HG03521 (cell line): ENCODE measurements around the gene ART1.
"Not testable (repeated sequence)": the region's sequence is repeated elsewhere in the genome, so short reads cannot be mapped to it uniquely, and the experiment has no call there.

Experiments used
- ATAC-seq: cut with Tn5 transposase; IDR thresholded peaks from one replicate; pipeline ENCODE4 v1.9.1; 2021; ENCODE audit warnings: mild to moderate bottlenecking, moderate library complexity; ENCODE audit not compliant: unreplicated experiment

Gene ART1, protein sequence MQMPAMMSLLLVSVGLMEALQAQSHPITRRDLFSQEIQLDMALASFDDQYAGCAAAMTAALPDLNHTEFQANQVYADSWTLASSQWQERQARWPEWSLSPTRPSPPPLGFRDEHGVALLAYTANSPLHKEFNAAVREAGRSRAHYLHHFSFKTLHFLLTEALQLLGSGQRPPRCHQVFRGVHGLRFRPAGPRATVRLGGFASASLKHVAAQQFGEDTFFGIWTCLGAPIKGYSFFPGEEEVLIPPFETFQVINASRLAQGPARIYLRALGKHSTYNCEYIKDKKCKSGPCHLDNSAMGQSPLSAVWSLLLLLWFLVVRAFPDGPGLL

DNA sequence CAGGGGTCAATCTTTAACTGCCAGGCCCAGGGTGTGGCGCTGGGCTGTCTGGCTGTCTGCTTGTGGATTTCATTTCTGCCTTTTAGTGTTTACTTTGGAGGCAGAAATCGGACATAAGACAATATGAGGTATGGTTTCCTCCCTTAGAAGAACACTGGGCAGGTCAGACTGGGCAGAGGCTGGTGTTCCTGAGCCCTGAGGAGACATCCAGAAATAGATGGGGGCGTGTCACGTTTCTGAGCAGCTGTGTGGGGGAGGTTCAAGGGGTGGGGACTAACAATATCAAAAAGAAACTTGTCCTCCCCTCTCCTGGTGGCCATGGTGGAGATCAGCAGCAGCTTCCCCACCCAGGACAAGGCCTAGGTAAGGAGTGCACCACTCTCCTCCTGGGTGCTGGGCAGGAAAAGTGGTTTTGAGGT lies at the start of gene ART1:
Gene ART1, plus strand, starts transcription at position 312 of the 419 bp plus-strand sequence. CDS start 14,086 bp downstream, outside the sequence.
- ATAC-seq: no peak

DNA sequence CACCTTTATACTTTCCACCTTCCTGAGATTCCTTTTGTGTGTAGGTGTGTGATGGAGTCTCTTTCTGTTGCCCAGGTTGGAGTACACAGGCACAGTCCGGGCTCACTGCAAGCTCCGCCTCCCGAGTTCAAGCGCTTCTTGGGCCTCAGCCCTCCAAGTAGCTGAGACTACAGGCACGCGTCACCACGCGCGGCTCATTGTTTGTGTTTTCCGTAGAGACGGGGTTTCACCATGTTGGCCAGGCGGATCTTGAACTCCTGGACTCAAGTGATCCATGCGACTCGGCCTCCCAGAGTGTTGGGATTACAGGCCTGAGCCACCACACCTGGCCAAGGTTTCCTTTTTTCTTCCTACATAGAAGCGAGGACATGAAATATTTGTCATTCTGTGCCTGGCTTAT lies 47.2 kb upstream of the ART1 start:
- ATAC-seq: not testable (repeated sequence)

DNA sequence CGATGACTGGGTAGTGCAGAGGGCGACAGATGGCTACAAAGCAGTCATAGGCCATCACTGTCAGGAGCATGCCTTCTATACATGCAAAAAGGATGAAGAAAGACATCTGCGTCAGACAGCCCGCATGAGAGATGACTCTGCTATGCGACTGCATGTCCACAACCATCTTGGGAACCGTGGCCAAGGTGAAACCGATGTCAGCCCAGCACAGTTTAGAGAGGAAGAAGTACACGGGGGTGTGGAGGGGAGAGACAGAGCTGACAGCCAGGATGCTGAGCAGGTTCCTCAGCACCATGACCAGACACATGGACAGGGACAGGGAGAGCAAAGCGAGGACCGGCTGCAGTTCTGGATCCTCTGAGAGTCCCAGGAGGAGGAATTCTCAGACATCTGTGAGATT lies 44.7 kb upstream of the ART1 start:
- not testable (repeated sequence) for ATAC-seq

DNA sequence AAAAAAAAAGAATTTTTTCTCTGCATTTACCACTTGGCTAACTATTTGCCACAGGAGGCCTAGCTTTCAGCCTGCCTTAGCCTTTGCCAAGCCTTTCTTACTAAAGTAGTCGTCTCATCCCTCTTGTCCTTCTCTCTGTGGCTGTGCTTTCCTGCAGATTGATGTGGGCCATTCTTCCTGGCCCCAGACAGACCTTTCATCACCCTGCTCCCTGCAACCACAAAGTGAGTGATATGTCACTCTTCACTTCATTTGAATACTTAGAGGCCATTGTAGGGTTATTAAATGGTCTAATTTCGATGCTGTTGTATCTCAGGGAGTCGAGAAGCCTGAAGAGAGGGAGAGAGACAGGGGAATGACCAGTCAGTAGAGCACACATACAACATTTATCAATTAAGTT lies 40.8 kb upstream of the ART1 start:
- ATAC-seq: no peak

DNA sequence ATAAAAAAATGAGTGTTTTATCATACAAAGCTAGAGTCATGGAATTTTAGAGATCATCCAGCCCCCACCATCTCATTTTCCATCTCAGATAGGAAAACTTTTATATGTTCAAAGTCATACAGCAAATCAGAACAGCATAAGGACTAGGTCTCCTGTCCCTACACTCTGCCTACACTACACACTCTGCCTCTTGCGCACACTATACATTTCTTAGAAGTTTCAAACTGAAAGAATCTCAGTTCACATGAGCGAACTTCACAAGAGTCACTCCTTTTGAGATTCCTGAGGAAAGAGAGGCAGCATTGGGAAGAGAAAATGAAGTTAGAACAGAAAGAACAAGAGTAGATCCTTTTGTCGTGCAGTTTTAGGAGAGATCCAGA lies 39.7 kb upstream of the ART1 start:
- no peak for ATAC-seq

DNA sequence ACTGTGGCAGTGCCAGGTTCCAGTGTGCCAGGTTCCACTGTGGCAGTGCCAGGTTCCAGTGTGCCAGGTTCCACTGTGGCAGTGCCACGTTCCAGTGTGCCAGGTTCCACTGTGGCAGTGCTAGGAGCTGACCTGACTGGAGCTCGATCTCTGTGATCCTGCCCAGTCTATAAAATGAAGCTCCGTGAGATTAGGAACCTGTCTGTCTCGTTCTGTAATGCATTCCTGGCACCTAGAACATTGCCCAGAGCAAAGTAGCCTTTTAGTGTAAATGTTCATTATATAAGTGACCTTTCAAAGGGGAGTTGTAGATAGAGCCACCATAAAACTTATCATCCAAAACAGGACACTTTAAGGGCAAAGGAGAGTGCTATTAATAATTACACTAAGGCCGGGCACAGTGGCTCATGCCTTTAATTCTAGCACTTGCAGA lies 39.1 kb upstream of the ART1 start:
- ATAC-seq: no peak

DNA sequence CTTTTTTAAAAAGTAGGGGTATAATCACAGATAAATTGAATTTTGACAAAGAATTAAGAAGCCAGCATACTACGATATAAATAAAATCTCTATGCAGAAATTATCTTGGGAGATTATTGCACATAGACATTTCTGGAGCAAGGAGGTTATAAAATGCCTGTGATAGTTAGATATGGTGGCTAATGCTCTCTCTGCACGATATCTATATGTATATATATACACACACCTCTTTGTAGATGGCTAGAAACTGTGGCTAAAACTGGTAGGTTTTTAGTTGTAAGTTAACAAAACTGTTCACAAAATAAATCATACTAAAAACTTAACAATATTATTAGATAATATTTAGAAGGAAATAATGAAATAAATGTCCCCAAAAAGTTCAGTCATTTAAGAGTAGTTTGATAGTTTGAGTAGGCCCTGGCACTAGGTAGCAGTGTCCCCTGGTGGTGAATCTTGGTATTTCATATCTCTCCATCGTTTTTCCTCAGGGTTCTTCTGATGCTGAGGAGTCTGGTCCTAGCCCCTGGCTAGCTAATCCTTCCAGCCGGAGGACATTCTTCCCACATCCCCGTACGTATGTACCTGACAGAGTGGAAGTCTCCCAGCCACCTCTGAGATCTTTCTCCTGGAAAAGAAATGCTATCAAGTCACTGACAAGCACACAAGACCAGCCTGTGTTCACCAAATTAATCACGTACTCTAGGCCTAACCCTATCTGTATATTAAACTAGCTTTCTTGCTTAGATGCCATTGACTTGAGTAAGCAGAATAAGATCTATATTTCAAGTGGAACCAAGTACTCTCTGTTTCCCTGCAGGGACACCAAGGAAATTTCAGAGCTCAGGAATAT lies 35.3 kb upstream of the ART1 start:
- no peak for ATAC-seq

DNA sequence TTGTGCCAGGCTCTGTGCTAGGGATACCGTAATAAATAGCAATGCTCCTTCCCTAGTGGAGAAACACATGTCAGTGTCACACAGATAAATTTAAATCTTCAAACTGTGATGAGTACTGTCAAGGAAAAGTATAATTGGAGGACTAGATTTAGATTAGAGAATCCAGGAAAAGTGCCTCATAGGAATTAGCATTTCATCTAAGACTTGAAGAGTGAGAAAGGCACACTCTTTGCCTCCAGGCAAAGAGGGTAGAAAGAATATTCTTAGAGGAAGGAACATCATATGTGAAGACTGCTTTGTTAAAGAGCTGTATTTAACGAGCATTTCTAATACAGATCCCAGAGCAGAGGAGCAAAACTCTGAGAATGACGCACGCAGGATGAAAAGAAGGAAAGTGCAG lies 34.1 kb upstream of the ART1 start:
- ATAC-seq: no peak

DNA sequence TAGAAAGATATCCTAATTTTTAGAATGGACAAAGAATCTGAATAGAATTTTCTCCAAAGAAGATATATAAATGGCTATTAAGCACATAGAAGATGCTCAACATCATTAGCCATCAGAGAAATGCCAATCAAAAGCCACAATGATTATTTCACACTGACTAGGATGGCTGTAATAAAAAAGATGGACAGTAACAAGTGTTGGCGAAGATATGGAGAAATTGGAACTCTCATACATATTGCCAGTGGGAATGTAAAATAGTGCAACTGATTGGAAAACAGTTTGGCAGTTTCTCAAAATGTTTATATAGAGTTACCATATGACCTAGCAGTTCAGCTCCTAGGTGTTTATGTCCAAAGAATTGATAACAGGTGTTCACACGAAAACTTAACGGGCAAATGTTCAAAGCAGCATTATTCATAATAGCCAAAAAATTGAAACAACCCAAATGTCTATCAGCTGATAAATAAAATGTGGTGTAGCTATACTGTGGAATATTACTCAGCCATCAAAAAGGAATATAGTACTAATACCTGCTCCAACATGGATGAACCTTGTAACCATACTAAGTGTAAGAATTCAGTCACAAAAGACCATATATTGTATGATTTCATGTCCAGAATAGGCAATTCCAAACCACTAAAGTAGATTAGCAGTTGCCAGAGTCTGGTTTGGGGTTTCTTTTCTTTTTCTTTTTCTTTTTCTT lies 32.8 kb upstream of the ART1 start:
- no peak for ATAC-seq

DNA sequence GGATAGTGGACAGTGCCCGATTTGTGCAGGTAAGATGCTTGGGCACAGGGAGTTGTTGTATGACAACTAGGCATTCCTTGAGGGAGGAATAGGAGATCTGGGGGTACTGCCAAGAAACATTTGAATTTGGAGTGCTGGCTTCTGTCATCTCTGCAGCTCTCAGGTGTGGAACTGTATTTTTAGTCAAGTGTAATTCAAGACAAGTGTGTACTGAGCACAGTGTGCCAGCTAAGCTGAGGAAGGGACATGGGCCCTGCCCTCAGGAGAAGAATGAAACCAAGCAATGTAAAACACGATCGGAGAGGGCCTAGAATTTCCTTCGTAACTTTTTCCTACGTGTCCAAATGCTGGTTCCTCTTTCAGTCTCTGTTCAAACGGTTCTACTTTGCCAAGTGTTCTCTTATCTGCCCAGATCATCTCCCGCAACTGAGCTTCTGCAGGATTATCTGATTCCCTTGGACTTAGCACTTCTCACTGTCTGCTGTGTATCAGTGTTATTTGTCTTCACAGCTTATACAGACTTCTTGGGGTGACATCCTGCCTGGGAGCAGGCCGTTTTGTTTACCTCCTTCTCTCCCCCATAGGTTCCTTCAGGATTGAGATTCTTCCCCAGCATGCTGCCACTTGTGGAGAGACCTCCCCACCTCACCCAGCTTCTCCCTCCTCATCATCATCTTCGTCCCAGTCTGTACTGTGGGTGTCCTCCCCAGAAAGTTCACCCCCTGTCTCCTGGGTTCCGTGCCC lies 30.8 kb upstream of the ART1 start:
- no peak for ATAC-seq

DNA sequence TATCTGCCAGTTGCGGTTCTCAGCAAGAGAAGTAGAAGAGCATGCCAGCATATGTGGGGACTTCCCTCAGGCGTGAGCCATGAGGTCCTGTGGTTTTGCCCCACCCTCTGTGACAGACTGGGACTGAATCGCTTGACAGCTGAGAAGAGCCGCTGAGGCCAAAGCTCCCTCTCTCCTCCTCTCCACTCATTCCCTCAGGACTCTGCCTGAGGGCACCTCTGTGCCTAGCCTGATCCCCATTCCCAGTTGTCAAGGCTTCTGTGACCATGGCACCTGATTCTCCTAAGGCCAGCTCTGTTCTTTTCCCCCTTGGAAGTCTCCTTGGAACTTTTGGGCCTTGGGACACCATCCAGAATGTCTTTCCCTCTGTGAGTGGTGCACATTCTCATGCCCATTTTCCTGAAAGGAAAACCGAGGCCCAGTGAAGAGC lies 30.2 kb upstream of the ART1 start:
- no peak for ATAC-seq

DNA sequence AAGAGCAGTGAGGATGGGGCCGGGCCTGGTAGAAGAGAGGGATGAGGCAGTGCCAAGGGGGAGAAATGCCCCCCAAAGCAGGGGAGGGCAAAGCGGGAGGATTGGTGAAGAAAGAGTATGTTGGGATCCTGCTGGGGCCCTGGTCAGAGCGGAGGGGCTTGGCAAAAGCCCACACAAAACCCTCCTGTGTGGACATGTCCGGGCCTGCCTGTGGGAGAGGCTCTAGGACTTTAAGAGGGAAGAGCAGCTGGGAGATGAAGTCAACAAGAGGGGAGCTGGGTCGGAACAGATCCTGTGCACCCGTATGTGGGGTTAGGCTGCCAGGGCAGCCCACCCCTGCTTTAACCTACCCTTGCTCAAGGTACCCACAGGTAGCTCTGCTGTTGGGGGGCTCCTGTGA lies 28.9 kb upstream of the ART1 start:
- no peak for ATAC-seq

DNA sequence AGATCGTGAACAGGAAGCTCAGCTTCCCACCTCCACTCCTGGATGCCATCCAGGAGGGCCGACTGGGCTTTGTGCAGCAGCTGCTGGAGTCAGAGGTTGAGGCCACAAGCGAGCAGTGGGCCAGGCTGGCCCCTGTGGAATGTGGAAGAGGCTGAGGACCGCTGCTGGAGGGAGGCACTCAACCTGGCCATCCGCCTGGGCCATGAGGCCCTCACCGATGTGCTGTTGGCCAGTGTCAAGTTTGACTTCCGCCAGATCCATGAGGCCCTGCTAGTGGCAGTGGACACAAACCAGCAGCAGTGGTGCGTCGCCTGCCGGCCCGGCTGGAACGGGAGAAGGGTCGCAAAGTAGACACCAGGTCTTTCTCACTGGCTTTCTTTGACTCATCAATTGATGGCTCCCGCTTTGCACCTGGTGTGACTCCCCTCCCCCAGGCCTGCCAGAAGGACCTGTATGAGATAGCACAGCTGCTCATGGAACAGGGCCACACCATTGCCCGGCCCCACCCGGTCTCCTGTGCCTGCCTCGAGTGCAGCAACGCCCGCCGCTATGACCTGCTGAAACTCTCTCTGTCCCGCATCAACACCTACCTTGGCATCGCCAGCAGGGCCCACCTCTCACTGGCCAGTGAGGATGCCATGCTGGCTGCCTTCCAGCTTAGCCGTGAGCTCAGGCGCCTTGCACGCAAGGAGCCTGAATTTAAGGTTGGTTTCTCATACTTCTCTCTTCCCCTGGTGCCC lies 28.0 kb upstream of the ART1 start:
- ATAC-seq: no peak

DNA sequence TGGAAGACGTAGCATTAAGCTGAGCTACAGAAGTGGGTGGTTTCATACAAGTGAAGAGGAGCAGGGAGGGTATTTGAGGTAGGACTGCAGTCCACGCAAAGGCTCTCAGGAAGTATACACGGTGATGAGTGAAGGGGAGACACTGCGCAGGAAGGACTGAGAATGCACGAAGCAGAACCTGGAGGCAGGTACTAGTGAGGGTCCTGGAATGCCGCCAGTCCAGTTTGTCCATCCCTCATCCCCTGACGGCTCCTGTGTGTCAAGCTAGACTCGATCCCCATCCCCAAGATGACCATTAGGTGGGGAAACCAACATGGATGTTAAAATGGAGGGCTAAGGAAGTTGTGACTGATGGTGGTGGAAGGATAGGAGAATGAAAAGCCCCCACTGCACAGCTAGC lies 26.9 kb upstream of the ART1 start:
- no peak for ATAC-seq

DNA sequence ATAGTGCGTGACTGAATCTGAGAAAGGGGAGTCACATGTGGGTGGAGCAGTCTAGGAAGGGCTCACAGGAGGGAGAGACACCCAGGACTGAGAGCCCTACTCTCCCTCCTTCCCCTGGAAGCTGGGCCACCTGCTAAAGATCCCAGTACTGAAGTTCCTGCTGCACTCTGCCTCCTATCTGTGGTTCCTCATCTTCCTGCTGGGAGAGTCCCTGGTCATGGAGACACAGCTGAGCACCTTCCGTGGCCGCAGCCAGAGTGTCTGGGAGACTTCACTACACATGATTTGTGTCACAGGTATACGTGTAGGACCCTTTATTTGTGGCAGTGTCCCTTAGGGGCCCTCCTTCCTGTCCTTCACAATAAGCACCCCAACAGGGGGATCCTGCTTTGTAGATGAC lies 22.4 kb upstream of the ART1 start:
- ATAC-seq: no peak

DNA sequence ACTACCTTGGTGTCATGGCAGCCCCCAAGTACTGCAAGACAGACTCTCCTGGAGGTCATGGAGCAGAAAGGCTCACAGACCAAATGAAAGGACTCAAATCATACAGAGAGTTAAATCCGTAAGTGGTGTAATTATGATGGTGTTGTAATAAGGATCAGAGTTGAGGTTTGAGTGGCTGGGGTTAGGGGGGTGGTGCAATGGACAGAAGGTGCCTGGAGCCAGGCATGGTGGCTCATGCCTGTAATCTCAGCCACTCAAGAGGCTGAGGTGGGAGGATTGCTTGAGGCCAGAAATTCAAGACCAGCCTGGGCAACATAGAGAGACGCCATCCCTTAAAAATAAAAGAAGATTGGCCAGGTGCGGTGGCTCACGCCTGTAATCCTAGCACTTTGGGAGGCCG lies 21.8 kb upstream of the ART1 start:
- ATAC-seq: no peak

DNA sequence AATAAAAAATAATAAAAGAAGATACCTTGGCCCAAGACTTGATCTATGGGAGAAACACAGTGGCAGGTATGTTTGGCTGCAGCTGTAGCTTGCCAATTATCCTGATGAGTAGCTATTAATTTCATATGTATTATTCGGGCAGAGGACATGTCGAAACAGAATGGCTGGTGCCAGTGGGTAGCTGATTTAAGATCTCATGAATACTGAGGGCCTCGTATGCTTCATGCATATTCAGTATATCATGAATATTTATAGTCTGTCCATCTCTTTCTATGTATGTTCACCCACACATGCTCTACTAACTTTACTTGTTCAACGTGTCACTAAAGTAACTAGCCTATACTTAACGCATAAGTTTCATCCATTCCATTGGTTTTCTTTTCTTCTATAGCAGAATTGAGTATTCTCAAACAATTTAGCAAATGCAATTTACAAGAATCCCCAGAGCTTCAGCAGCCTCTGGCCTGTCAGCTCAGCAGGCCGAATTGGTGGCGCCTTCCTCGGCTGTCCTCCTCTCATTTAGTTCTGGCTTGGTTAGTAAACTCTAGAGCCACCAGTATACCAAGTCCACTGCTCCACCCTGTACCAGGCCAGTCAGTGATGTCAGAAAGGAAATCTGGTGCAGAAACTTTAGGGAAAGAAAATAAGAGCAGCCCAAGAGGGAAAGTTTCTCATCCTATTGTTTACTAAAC lies 21.0 kb upstream of the ART1 start:
- ATAC-seq: no peak

DNA sequence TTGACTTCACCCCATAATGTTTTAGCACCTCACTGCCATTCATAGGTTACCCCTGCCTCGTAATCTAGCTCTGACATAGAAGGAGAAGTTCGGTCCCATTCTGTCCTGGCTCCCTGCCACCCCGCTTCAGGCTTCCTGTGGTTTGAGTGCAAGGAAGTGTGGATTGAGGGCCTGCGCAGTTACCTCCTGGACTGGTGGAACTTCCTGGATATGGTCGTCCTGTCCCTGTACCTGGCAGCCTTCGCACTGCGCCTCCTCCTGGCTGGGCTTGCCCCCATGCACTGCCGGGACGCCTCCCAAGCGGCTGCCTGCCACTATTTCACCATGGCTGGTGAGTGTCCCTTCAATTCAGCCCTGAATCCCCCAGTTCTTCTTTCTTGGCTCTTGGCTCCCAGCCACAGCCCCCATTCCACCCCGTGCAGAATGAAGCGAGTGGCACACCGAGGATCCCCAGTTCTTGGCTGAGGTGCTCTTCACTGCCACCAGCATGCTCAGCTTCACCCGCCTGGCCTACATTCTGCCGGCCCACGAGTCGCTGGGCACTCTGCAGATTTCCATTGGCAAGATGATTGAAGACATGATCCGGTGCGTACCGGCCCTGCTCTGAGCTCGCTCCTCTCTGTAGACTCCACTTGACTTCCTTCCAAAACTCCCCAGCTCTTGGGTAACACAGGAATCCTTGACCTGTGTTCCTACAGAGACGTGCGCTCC lies 18.5 kb upstream of the ART1 start:
- no peak for ATAC-seq

DNA sequence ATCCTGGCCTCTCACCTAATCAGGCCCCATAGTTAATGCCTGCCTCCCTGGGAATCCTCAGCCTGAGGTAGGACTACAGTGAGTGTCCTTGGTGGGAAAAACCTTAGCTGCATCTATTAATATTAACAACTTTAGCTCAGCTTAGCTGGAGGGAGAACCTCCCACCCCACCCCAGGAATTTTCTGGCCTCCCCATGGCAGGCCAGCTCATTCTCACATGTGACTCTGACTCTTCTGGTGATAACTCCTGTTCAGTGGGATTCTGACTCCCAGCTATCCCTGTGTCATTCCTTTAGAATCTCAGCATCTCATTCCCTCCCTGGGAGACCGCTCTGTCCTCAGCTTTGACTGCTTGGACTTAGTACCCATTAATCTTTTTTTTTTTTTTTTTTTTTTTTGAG lies 17.6 kb upstream of the ART1 start:
- ATAC-seq: no peak
